WERI-Rb-1 (cell line): Measurements from ENCODE around the gene ACTR1B.

ENCODE experiments used
- DNase-seq: peaks from one replicate; pipeline ENCODE4 v3.0.0-alpha.2; 2020
- H3K27ac ChIP-seq: fragments of 250-450 bp; sonication (Bioruptor Pico); 2 replicates; pipeline ENCODE4 v1.5.1; 2020; ENCODE audit warnings: mild to moderate bottlenecking, moderate library complexity
- H3K27me3 ChIP-seq: fragments of 250-450 bp; sonication (Bioruptor Pico); 2 replicates; pipeline ENCODE4 v1.5.1; 2021; ENCODE audit warnings: mild to moderate bottlenecking, low read depth, moderate library complexity; ENCODE audit not compliant: insufficient read depth, severe bottlenecking
- H3K36me3 ChIP-seq: fragments of 250-450 bp; sonication (Bioruptor Pico); 2 replicates; pipeline ENCODE4 v1.5.1; 2020; ENCODE audit warnings: mild to moderate bottlenecking, moderate library complexity
- H3K4me3 ChIP-seq: 2 replicates; pipeline ENCODE4 v1.5.1; 2011; ENCODE audit warnings: low read depth, mild to moderate bottlenecking, control low read depth, low read length
- H3K9me3 ChIP-seq: fragments of 250-450 bp; sonication (Bioruptor Pico); 2 replicates; pipeline ENCODE4 v1.5.1; 2021; ENCODE audit warnings: mild to moderate bottlenecking, moderate library complexity; ENCODE audit not compliant: severe bottlenecking
- CTCF ChIP-seq: IDR thresholded peaks from 2 replicates; pipeline ENCODE4 v1.5.1; 2011; ENCODE audit warnings: low read depth, mild to moderate bottlenecking, control low read depth, inconsistent platforms, low read length

ACTR1B gene

GRCh38 chr2:97654309-97654708, 9.5 kb downstream of the ACTR1B start:
- DNase-seq, result no peak
- Histone ChIP-seq H3K27ac (no peak overlapping the region), H3K36me3 (peaks cover 31% of the 10 kb centered on the region)

GRCh38 chr2:97653874-97654273, 10.0 kb downstream of the ACTR1B start:
- H3K36me3 ChIP-seq, result peaks cover 32% of the 10 kb centered on the region
- no peak overlapping the region for H3K4me3 ChIP-seq
- H3K27ac ChIP-seq, result no peak overlapping the region
- TF ChIP-seq CTCF, result no peak
- H3K27me3 ChIP-seq, result no peaks in the 10 kb centered on the region
- peaks cover 4% of the 10 kb centered on the region for H3K9me3 ChIP-seq
- no peak for DNase-seq

More at GRCh38 chr2:97654309-97654708, 9.5 kb downstream of the ACTR1B start:
- no peak overlapping the region for H3K4me3 ChIP-seq
- TF ChIP-seq CTCF, result no peak
- H3K27me3 ChIP-seq, result no peaks in the 10 kb centered on the region
- peaks cover 4% of the 10 kb centered on the region for H3K9me3 ChIP-seq

- no peak overlapping the region for H3K27ac ChIP-seq
- H3K36me3 ChIP-seq, result peaks cover 33% of the 10 kb centered on the region
These were observed 10.4 kb downstream of the ACTR1B start for GRCh38 chr2:97653473-97653872.

GRCh38 chr2:97651114-97651513, 12.7 kb downstream of the ACTR1B start:
- H3K9me3 ChIP-seq, result peaks cover 4% of the 10 kb centered on the region
- no peaks in the 10 kb centered on the region for H3K27me3 ChIP-seq
- no peak for DNase-seq
- H3K4me3 ChIP-seq, result no peak overlapping the region
- H3K27ac ChIP-seq, result no peak overlapping the region
- no peak for TF ChIP-seq CTCF
- peaks cover 28% of the 10 kb centered on the region for H3K36me3 ChIP-seq

More at GRCh38 chr2:97653473-97653872, 10.4 kb downstream of the ACTR1B start:
- TF ChIP-seq CTCF, result no peak
- Histone ChIP-seq H3K4me3 (no peak overlapping the region), H3K27me3 (no peaks in the 10 kb centered on the region), H3K9me3 (peaks cover 4% of the 10 kb centered on the region)
- DNase-seq, result no peak

- Histone ChIP-seq H3K27me3 (no peaks in the 10 kb centered on the region), H3K36me3 (peaks cover 21% of the 10 kb centered on the region), H3K27ac (no peak overlapping the region), H3K4me3 (no peak overlapping the region; the same call in 1 of the 2 replicates), H3K9me3 (no peaks in the 10 kb centered on the region)
- no peak for TF ChIP-seq CTCF
- DNase-seq, result no peak
These were observed 16.9 kb downstream of the ACTR1B start for GRCh38 chr2:97646977-97647376.
